NOMO-1 treated with dmso at 0.1 percent for 144 hours (cell line): ENCODE data around the gene CST2.
"Not testable (repeated sequence)": the region's sequence is repeated elsewhere in the genome, so short reads cannot be mapped to it uniquely, and the experiment has no call there.

ENCODE experiments used
- DNase-seq: peaks from one replicate; lab custom pipeline; 2025; ENCODE audit not compliant: unreplicated experiment; lab: John Stamatoyannopoulos, UW

Gene CST2

GRCh38 chr20:23811559-23811958, 15.0 kb downstream of the CST2 start:
- not testable (repeated sequence) for DNase-seq

- DNase-seq, result not testable (repeated sequence)
These were observed 16.2 kb downstream of the CST2 start for GRCh38 chr20:23810349-23810748.

- DNase-seq, result no peak
These were observed 25.7 kb downstream of the CST2 start for GRCh38 chr20:23800865-23801264.

GRCh38 chr20:23799216-23799847, 27.2 kb downstream of the CST2 start:
- DNase-seq, result not testable (repeated sequence)

- DNase-seq, result no peak
These were observed 31.0 kb downstream of the CST2 start for GRCh38 chr20:23795526-23795925.

- DNase-seq, result no peak
These were observed 31.7 kb downstream of the CST2 start for GRCh38 chr20:23794841-23795240.

- no peak for DNase-seq
These were observed 32.5 kb downstream of the CST2 start for GRCh38 chr20:23794065-23794464.

GRCh38 chr20:23783447-23783846, 43.1 kb downstream of the CST2 start:
- no peak for DNase-seq

- peak; percentile 1 for DNase-seq
These were observed 44.1 kb downstream of the CST2 start for GRCh38 chr20:23782366-23782983.

- DNase-seq, result not testable (repeated sequence)
These were observed 47.9 kb downstream of the CST2 start for GRCh38 chr20:23778676-23779075.

GRCh38 chr20:23777380-23777779, 49.1 kb downstream of the CST2 start:
- not testable (repeated sequence) for DNase-seq

- no peak for DNase-seq
These were observed 50.3 kb downstream of the CST2 start for GRCh38 chr20:23776067-23776771.

- DNase-seq, result no peak
These were observed 52.4 kb downstream of the CST2 start for GRCh38 chr20:23774081-23774480.
